Upper lobe of right lung (tissue), 1 donor: ENCODE data around the gene CSMD2. TPM values are rescaled to one million over a fixed set of nuclear protein-coding genes. Genes with fewer than 3 reads are reported as not detected.

Experiments
- ATAC-seq: fragments of 200-7000 bp; cut with Tn5 transposase; one replicate; pipeline ENCODE4 v1.9.1; 2020; ENCODE audit warnings: mild to moderate bottlenecking, moderate library complexity
- DNase-seq: peaks from one replicate; pipeline ENCODE4 v3.0.0-alpha.2; 2020
- H3K27ac ChIP-seq: fragments of 200-600 bp; one replicate; pipeline ENCODE4 v1.8.0; 2022
- H3K27me3 ChIP-seq: fragments of 200-600 bp; one replicate; pipeline ENCODE4 v1.8.0; 2022; ENCODE audit warnings: mild to moderate bottlenecking
- H3K36me3 ChIP-seq: fragments of 200-600 bp; one replicate; pipeline ENCODE4 v1.8.0; 2022
- H3K4me1 ChIP-seq: fragments of 200-600 bp; one replicate; pipeline ENCODE4 v1.8.0; 2022
- H3K4me3 ChIP-seq: fragments of 200-600 bp; one replicate; pipeline ENCODE4 v1.8.0; 2022; ENCODE audit warnings: mild to moderate bottlenecking
- H3K9me3 ChIP-seq: fragments of 200-600 bp; one replicate; pipeline ENCODE4 v1.8.0; 2022
- CTCF ChIP-seq: fragments of 200-600 bp; IDR thresholded peaks from one replicate; pipeline ENCODE4 v1.8.0; 2022; ENCODE audit warnings: antibody characterized with exemption
- intact Hi-C: fragments of 100-400 bp; cut with DNase I; formaldehyde crosslinking; loops from one replicate; pipeline ENCODE4 v1.11.0; 2022
- total RNA-seq: library from RNA; stranded (reverse); fragmentation: NEBNext Ultra II Directional; extraction: Animal tissue kit (Norgen Biotek cat#: 25700); gene quantifications from one replicate; pipeline ENCODE4 v1.2.1, GENCODE V29; 2021
- donor health status: DM: no; HTN: yes; CAD: no; lungs with severe emphysema.

The CSMD2 gene
- total RNA-seq, 1 donor from 2014 or later, result 0.67 TPM

DNA sequence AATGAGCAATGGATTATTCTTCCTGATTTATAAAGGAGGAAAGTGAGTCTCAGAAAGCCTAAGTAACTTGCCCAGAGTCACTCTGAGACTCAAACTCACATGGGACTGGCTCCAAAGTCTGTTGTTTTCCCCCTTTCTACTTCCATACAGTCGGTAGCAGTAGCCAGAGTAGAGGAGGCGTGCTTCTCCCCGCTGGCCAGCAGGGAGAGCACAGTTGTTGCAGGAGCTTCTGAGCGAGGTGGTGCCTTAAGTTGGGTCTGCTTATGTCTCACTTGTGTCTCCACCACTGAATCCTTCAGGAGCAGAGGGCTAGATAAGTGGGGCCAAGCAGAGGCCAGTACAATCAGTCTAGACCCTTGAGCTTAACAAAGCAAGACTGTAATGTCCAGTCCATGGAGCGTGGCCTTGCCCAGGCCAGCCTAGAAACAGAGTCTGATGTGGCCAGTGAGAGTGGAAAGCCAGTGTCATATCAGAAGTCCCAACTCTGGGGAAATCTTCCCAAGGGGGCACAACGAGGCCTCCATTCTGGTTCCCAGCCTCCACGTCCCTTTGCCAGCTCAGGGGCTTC lies 510.7 kb downstream of the CSMD2 start:
- no peak overlapping the region for H3K27ac ChIP-seq
- ATAC-seq (peak; percentile 35), DNase-seq (no peak)
- peaks cover 8% of the 10 kb centered on the region for H3K27me3 ChIP-seq
- H3K4me1 ChIP-seq, result no peaks in the 10 kb centered on the region
- intact Hi-C loops, result no loop called here
- H3K36me3 ChIP-seq, result no peaks in the 10 kb centered on the region
- no peak overlapping the region for H3K4me3 ChIP-seq
- H3K9me3 ChIP-seq, result no peaks in the 10 kb centered on the region
- peak; percentile 32 for TF ChIP-seq CTCF

DNA sequence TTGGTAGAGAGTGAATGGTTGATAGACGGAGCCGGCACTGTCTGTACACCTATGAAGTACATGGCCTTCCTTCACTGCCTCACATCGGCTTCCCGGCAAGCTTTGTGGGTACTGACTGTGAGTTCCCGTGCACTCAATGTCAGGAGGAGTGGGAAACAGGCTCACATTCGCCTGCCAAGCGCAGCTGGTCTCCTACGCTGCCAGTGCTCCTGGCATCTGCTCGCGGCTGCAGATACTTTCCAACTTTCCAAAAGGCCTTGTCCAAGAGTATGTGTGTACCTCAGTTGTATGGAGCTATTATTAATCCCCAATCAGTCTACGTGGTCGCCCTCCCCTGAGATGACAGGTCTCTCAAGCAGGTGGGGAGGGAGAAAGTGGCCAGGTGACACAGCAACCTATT lies 511.8 kb downstream of the CSMD2 start:
- Histone ChIP-seq H3K4me1 (no peaks in the 10 kb centered on the region), H3K27ac (no peak overlapping the region), H3K4me3 (no peak overlapping the region), H3K27me3 (peaks cover 8% of the 10 kb centered on the region), H3K36me3 (no peaks in the 10 kb centered on the region), H3K9me3 (no peaks in the 10 kb centered on the region)
- intact Hi-C loops, result no loop called here
- no peak for TF ChIP-seq CTCF
- ATAC-seq (no peak), DNase-seq (no peak)

GRCh38 chr1:33650708-33651107 lies 514.3 kb downstream of the CSMD2 start:
- ATAC-seq (no peak), DNase-seq (no peak)
- no peaks in the 10 kb centered on the region for H3K4me1 ChIP-seq
- no peak overlapping the region for H3K27ac ChIP-seq
- no peak overlapping the region for H3K4me3 ChIP-seq
- no peaks in the 10 kb centered on the region for H3K9me3 ChIP-seq
- H3K36me3 ChIP-seq, result no peaks in the 10 kb centered on the region
- peaks cover 14% of the 10 kb centered on the region for H3K27me3 ChIP-seq
- intact Hi-C loops, result no loop called here
- TF ChIP-seq CTCF, result no peak

- ATAC-seq, result no peak
- no peak for TF ChIP-seq CTCF
Measured at GRCh38 chr1:33649759-33650158, 515.3 kb downstream of the CSMD2 start.

GRCh38 chr1:33643216-33643615 lies 521.8 kb downstream of the CSMD2 start:
- TF ChIP-seq CTCF, result no peak
- H3K36me3 ChIP-seq, result no peaks in the 10 kb centered on the region
- H3K27me3 ChIP-seq, result peaks cover 42% of the 10 kb centered on the region
- DNase-seq (no peak), ATAC-seq (no peak)
- intact Hi-C loops, result no loop called here
- no peaks in the 10 kb centered on the region for H3K4me1 ChIP-seq
- H3K9me3 ChIP-seq, result no peaks in the 10 kb centered on the region
- no peak overlapping the region for H3K4me3 ChIP-seq
- no peak overlapping the region for H3K27ac ChIP-seq

More at GRCh38 chr1:33649759-33650158, 515.3 kb downstream of the CSMD2 start:
- no peak for DNase-seq
- intact Hi-C loops, result no loop called here
- Histone ChIP-seq H3K9me3 (no peaks in the 10 kb centered on the region), H3K4me1 (no peaks in the 10 kb centered on the region), H3K36me3 (no peaks in the 10 kb centered on the region), H3K27ac (no peak overlapping the region), H3K27me3 (peaks cover 15% of the 10 kb centered on the region), H3K4me3 (no peak overlapping the region)
